OCI-LY3 (cell line): ENCODE data around the gene SWAP70.

Experiments used
- H2AFZ ChIP-seq: fragments of 200-600, 300-600 bp; shearing (Covaris generic); 2 replicates; pipeline ENCODE4 v1.6.0; 2014; ENCODE audit warnings: antibody characterized with exemption, low read depth, low read length
- H3K27ac ChIP-seq: fragments of 200-600, 300-600 bp; sonication (generic); 2 replicates; pipeline ENCODE4 v1.5.1; 2014; ENCODE audit warnings: mild to moderate bottlenecking, low read length, moderate library complexity, mixed read lengths
- H3K27me3 ChIP-seq: fragments of 200-600, 300-600 bp; sonication (generic); 2 replicates; pipeline ENCODE4 v1.6.1; 2014; ENCODE audit warnings: low read depth, low read length, mixed read lengths
- H3K36me3 ChIP-seq: fragments of 200-600, 300-600 bp; sonication (generic); replicated peaks from 2 replicates; pipeline ENCODE3; 2014; ENCODE audit warnings: low read depth, low read length, mixed read lengths
- H3K4me1 ChIP-seq: fragments of 300-600, 200-600 bp; sonication (generic); 2 replicates; pipeline ENCODE4 v1.6.1; 2014; ENCODE audit warnings: low read length, mixed read lengths
- H3K4me2 ChIP-seq: fragments of 200-600, 300-600 bp; sonication (generic); 2 replicates; pipeline ENCODE4 v1.6.1; 2014; ENCODE audit warnings: low read length, mixed read lengths
- H3K4me3 ChIP-seq: fragments of 300-600, 200-600 bp; sonication (generic); 2 replicates; pipeline ENCODE4 v1.5.1; 2014; ENCODE audit warnings: antibody characterized with exemption, mild to moderate bottlenecking, low read length, moderate library complexity
- H3K79me2 ChIP-seq: fragments of 300-600, 200-600 bp; shearing (Covaris generic); 2 replicates; pipeline ENCODE4 v1.6.1; 2014; ENCODE audit warnings: mild to moderate bottlenecking, low read length, mixed read lengths
- H3K9ac ChIP-seq: fragments of 300-600, 200-600 bp; shearing (Covaris generic); 2 replicates; pipeline ENCODE4 v1.6.0; 2014; ENCODE audit warnings: mild to moderate bottlenecking, low read length, moderate library complexity
- H3K9me3 ChIP-seq: fragments of 200-600, 300-600 bp; shearing (Covaris generic); 2 replicates; pipeline ENCODE4 v1.6.1; 2014; ENCODE audit warnings: low read length, mixed read lengths; ENCODE audit not compliant: insufficient read depth
- H4K20me1 ChIP-seq: fragments of 200-600, 300-600 bp; sonication (generic); 2 replicates; pipeline ENCODE4 v1.6.1; 2016; ENCODE audit warnings: low read length, mixed read lengths; ENCODE audit not compliant: insufficient read depth
- CTCF ChIP-seq: fragments of 200-600, 300-600 bp; sonication (generic); IDR thresholded peaks from 2 replicates; pipeline ENCODE4 v1.5.1; 2014; ENCODE audit warnings: antibody characterized with exemption, low read length, low read depth
- EZH2phosphoT487 ChIP-seq: fragments of 200-600 bp; shearing (Covaris generic); IDR thresholded peaks from 2 replicates; pipeline ENCODE4 v1.6.1; 2018; ENCODE audit warnings: antibody characterized with exemption, mixed run types, low read depth

The SWAP70 gene

GRCh38 chr11:9736365-9736764, 72.5 kb downstream of the SWAP70 start:
- H3K27me3 ChIP-seq: no peaks in the 10 kb centered on the region
- H3K4me2 ChIP-seq: no peak overlapping the region
- no peak overlapping the region for H3K9ac ChIP-seq
- H3K4me1 ChIP-seq: peaks cover 67% of the 10 kb centered on the region
- peaks cover 14% of the 10 kb centered on the region; the same call in 1 of the 2 replicates for H3K9me3 ChIP-seq
- peaks cover 70% of the 10 kb centered on the region for H3K36me3 ChIP-seq
- no peak for TF ChIP-seq CTCF
- TF ChIP-seq EZH2phosphoT487: no peak
- peaks cover 83% of the 10 kb centered on the region for H3K79me2 ChIP-seq
- H3K27ac ChIP-seq: peak overlapping the region; percentile 98
- no peak overlapping the region for H3K4me3 ChIP-seq
- H2AFZ ChIP-seq: no peak overlapping the region
- no peaks in the 10 kb centered on the region for H4K20me1 ChIP-seq

GRCh38 chr11:9738116-9738515, 74.2 kb downstream of the SWAP70 start:
- Histone ChIP-seq H3K4me3 (peak overlapping the region; percentile 1; the same call in 1 of the 2 replicates), H3K79me2 (peaks cover 79% of the 10 kb centered on the region), H3K9ac (peak overlapping the region; percentile 83), H4K20me1 (no peaks in the 10 kb centered on the region), H3K9me3 (peaks cover 14% of the 10 kb centered on the region; the same call in 1 of the 2 replicates), H3K4me1 (peaks cover 70% of the 10 kb centered on the region), H3K36me3 (peaks cover 66% of the 10 kb centered on the region), H3K27ac (peak overlapping the region; percentile 98), H3K4me2 (peak overlapping the region; percentile 83), H2AFZ (no peak overlapping the region), H3K27me3 (no peaks in the 10 kb centered on the region)
- TF ChIP-seq CTCF (no peak), EZH2phosphoT487 (no peak)

- Histone ChIP-seq H3K4me2 (peak overlapping the region; percentile 83), H4K20me1 (no peaks in the 10 kb centered on the region), H3K9me3 (peaks cover 14% of the 10 kb centered on the region; the same call in 1 of the 2 replicates), H3K9ac (peak overlapping the region; percentile 83), H3K4me3 (peak overlapping the region; percentile 5; the same call in 1 of the 2 replicates), H3K27ac (peak overlapping the region; percentile 98), H3K79me2 (peaks cover 76% of the 10 kb centered on the region), H2AFZ (no peak overlapping the region), H3K27me3 (no peaks in the 10 kb centered on the region), H3K36me3 (peaks cover 62% of the 10 kb centered on the region), H3K4me1 (peaks cover 70% of the 10 kb centered on the region)
- TF ChIP-seq CTCF (no peak), EZH2phosphoT487 (no peak)
Measured at GRCh38 chr11:9738707-9739106, 74.8 kb downstream of the SWAP70 start.

GRCh38 chr11:9739123-9739900, 75.4 kb downstream of the SWAP70 start:
- no peaks in the 10 kb centered on the region for H3K27me3 ChIP-seq
- H2AFZ ChIP-seq: no peak overlapping the region
- no peaks in the 10 kb centered on the region for H4K20me1 ChIP-seq
- H3K36me3 ChIP-seq: peaks cover 57% of the 10 kb centered on the region
- H3K79me2 ChIP-seq: peaks cover 76% of the 10 kb centered on the region
- H3K4me3 ChIP-seq: peak overlapping the region; percentile 45
- H3K9me3 ChIP-seq: peaks cover 14% of the 10 kb centered on the region; the same call in 1 of the 2 replicates
- H3K4me2 ChIP-seq: peak overlapping the region; percentile 83
- peak overlapping the region; percentile 83 for H3K9ac ChIP-seq
- peak overlapping the region; percentile 98 for H3K27ac ChIP-seq
- TF ChIP-seq CTCF (no peak), EZH2phosphoT487 (no peak)
- peaks cover 74% of the 10 kb centered on the region for H3K4me1 ChIP-seq
